Gastrocnemius medialis (tissue), 4 donors: ENCODE data around the gene PRIMA1.

Experiments used
- POLR2A ChIP-seq, 2 donors: fragments of 450-650 bp; IDR thresholded peaks; one replicate each; pipeline ENCODE4 v1.6.1; 2017; ENCODE audit warnings: antibody characterized with exemption in 2 of 2, mild to moderate bottlenecking in 2 of 2, moderate library complexity in 2 of 2
- TF ChIP-seq, protein P1 (sequence below), 5 experiments: fragments of 450-650 bp in 3 of 5; fragments of 200-600 bp in 2 of 5; sonication (generic) in 2 of 5; IDR thresholded peaks in 4 of 5; conservative IDR thresholded peaks in 1 of 5; 1 replicate in 4 of 5; 2 replicates in 1 of 5; pipeline ENCODE4 v1.5.1; 2016 to 2019; ENCODE audit warnings: antibody characterized with exemption in 5 of 5, mild to moderate bottlenecking in 3 of 5, moderate library complexity in 3 of 5

DNA sequence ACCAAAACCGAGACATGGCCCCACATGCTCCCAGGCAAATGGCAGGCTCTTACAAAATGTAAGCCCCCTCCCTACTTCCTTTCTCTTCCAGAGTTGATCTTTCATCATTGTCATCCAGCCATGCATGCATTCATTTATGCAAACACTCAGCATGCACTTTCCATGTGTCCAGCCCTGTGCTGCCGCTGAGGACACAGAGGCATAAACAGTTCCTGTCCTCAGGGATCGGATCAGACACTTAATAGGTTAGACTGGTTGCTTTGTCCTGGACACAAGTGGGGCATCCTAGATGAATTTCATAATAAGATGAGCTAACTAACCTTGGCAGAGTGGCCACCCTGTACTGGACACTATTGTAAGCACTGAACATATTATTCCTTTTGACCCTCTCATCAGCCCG is 23.1 kb downstream of the PRIMA1 start:
- TF ChIP-seq, protein P1, sequence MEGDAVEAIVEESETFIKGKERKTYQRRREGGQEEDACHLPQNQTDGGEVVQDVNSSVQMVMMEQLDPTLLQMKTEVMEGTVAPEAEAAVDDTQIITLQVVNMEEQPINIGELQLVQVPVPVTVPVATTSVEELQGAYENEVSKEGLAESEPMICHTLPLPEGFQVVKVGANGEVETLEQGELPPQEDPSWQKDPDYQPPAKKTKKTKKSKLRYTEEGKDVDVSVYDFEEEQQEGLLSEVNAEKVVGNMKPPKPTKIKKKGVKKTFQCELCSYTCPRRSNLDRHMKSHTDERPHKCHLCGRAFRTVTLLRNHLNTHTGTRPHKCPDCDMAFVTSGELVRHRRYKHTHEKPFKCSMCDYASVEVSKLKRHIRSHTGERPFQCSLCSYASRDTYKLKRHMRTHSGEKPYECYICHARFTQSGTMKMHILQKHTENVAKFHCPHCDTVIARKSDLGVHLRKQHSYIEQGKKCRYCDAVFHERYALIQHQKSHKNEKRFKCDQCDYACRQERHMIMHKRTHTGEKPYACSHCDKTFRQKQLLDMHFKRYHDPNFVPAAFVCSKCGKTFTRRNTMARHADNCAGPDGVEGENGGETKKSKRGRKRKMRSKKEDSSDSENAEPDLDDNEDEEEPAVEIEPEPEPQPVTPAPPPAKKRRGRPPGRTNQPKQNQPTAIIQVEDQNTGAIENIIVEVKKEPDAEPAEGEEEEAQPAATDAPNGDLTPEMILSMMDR (IDR thresholded peaks at IDR 0.05 in 4 of 5, conservative IDR thresholded peaks at IDR 0.05 in 1 of 5): no peak
- no peak for TF ChIP-seq POLR2A (IDR thresholded peaks at IDR 0.05)
